Natural killer cell (primary cell): ENCODE measurements around the gene NAGLU. TPM values are rescaled to one million over a fixed set of nuclear protein-coding genes. Genes with fewer than 3 reads are reported as not detected.
A peak's percentile ranks its signal among the peaks of the same experiment; 100 is the strongest.

Source experiments
- ATAC-seq, 3 donors: fragments of 150-1000 bp in 2 of 3; fragments of 200-7000 bp in 1 of 3; cut with Tn5 transposase; 1 replicate in 1 of 3; 2 replicates in 2 of 3; pipeline ENCODE4 v1.10.0; 2021; ENCODE audit warnings: mild to moderate bottlenecking in 2 of 3, moderate library complexity in 2 of 3
- DNase-seq, 2 donors: peaks; one replicate each; pipeline versions ENCODE4 v3.0.0 to v3.0.0-alpha.2; 2013 to 2021; ENCODE audit warnings: mixed read lengths in 1 of 2
- H3K27ac ChIP-seq: one replicate; pipeline ENCODE4 v1.5.1; 2013; ENCODE audit warnings: mild to moderate bottlenecking, low read length
- H3K27me3 ChIP-seq: one replicate; pipeline ENCODE4 v1.6.1; 2013; ENCODE audit warnings: low read length; ENCODE audit not compliant: control insufficient read depth, insufficient read depth
- H3K36me3 ChIP-seq: one replicate; pipeline ENCODE4 v1.6.1; 2013; ENCODE audit warnings: low read length; ENCODE audit not compliant: control insufficient read depth, insufficient read depth
- H3K4me1 ChIP-seq: one replicate; pipeline ENCODE4 v1.6.1; 2013; ENCODE audit warnings: low read length; ENCODE audit not compliant: control insufficient read depth, insufficient read depth
- H3K4me3 ChIP-seq: one replicate; pipeline ENCODE4 v1.5.1; 2013; ENCODE audit warnings: low read length
- H3K9me3 ChIP-seq: one replicate; pipeline ENCODE4 v1.6.1; 2013; ENCODE audit warnings: low read length; ENCODE audit not compliant: control insufficient read depth, insufficient read depth
- H3K27ac Mint-ChIP-seq, 2 donors: one replicate each; pipeline ENCODE4 v1.8.0; 2022; ENCODE audit warnings: mild to moderate bottlenecking in 2 of 2, mixed read lengths in 2 of 2, moderate library complexity in 1 of 2
- H3K27me3 Mint-ChIP-seq, 2 donors: one replicate each; pipeline ENCODE4 v1.8.0; 2022; ENCODE audit warnings: low read depth in 2 of 2, mixed read lengths in 2 of 2
- H3K36me3 Mint-ChIP-seq: one replicate; pipeline ENCODE4 v1.8.0; 2022; ENCODE audit warnings: mixed read lengths
- H3K4me1 Mint-ChIP-seq, 2 donors: one replicate each; pipeline ENCODE4 v1.8.0; 2022; ENCODE audit warnings: mixed read lengths in 2 of 2
- H3K4me3 Mint-ChIP-seq: one replicate; pipeline ENCODE4 v1.8.0; 2022; ENCODE audit warnings: mild to moderate bottlenecking, moderate library complexity, mixed read lengths
- H3K9me3 Mint-ChIP-seq, 2 donors: one replicate each; pipeline ENCODE4 v1.8.0; 2022; ENCODE audit warnings: mixed read lengths in 2 of 2
- CTCF ChIP-seq: fragments of 200-600 bp; IDR thresholded peaks from one replicate; pipeline ENCODE4 v1.8.0; 2022; ENCODE audit warnings: antibody characterized with exemption
- WGBS: methylation state at CpG from one replicate; pipeline ENCODE4 v1.1.7; 2013; ENCODE audit warnings: missing lambda C conversion rate; ENCODE audit not compliant: insufficient coverage; 5-methylcytosine and 5-hydroxymethylcytosine counted together
- intact Hi-C: fragments of 100-400 bp; cut with micrococcal nuclease; formaldehyde crosslinking; loops from one replicate; pipeline ENCODE4 v1.14.2; 2022
- total RNA-seq, 4 donors: library from RNA; stranded (reverse); fragments of 120-200 nt in 1 of 4; gene quantifications; one replicate each; pipeline versions ENCODE4 v1.2.3 to v1.2.4, GENCODE V29; 2013 to 2022

NAGLU gene
- total RNA-seq, 3 donors from 2014 or later (not counting 1 experiment from before 2014, with no cell fraction given): 34.8 to 44.3 (median 36.4) TPM

GRCh38 chr17:42517516-42517915, 18.5 kb upstream of the NAGLU start:
- no peaks in the 10 kb centered on the region for H3K36me3 ChIP-seq
- H3K27me3 ChIP-seq: no peaks in the 10 kb centered on the region
- Mint-ChIP-seq H3K9me3 (no peaks in the 10 kb centered on the region), H3K27ac (no peak overlapping the region), H3K4me1 (peaks cover 5 to 6% of the 10 kb centered on the region in 2 donors), H3K4me3 (no peak overlapping the region), H3K36me3 (no peaks in the 10 kb centered on the region), H3K27me3 (peaks cover 24 to 28% of the 10 kb centered on the region in 2 donors)
- peak; percentile 81 to 95 (median 92) for ATAC-seq
- DNase-seq: peak; percentile 82 to 88
- H3K4me1 ChIP-seq: peaks cover 6% of the 10 kb centered on the region
- no peak overlapping the region for H3K4me3 ChIP-seq
- no peak overlapping the region for H3K27ac ChIP-seq
- 1% methylated on average over 8 of the region's 9 CpGs for WGBS
- TF ChIP-seq CTCF: peak; percentile 96
- intact Hi-C loops: loop anchor here (1.0 to 2.0 kb wide), 3 partner anchors 78 to 195 kb away; no protein-coding TSS in a partner anchor
- no peaks in the 10 kb centered on the region for H3K9me3 ChIP-seq

- 57% methylated on average over 8 of the region's 9 CpGs for WGBS
- no peak overlapping the region for H3K27ac ChIP-seq
- H3K27ac Mint-ChIP-seq: peak overlapping the region in 1 of 2 donors; percentile 47
These were observed 17.8 kb upstream of the NAGLU start for GRCh38 chr17:42518046-42518754.

GRCh38 chr17:42518755-42519545, 17.1 kb upstream of the NAGLU start:
- Histone ChIP-seq H3K9me3 (no peaks in the 10 kb centered on the region), H3K27ac (no peak overlapping the region), H3K27me3 (no peaks in the 10 kb centered on the region), H3K4me3 (no peak overlapping the region), H3K4me1 (peaks cover 6% of the 10 kb centered on the region), H3K36me3 (no peaks in the 10 kb centered on the region)
- Mint-ChIP-seq H3K36me3 (no peaks in the 10 kb centered on the region), H3K9me3 (no peaks in the 10 kb centered on the region), H3K4me1 (peaks cover 6% of the 10 kb centered on the region in 2 donors), H3K4me3 (no peak overlapping the region), H3K27ac (peak overlapping the region in 1 of 2 donors; percentile 47), H3K27me3 (peaks cover 24 to 28% of the 10 kb centered on the region in 2 donors)
- intact Hi-C loops: no loop called here
- ATAC-seq (no peak), DNase-seq (no peak)
- no peak for TF ChIP-seq CTCF
- 56% methylated on average over 6 of the region's 6 CpGs for WGBS

More at GRCh38 chr17:42518046-42518754, 17.8 kb upstream of the NAGLU start:
- H3K4me1 ChIP-seq: peaks cover 6% of the 10 kb centered on the region
- no peaks in the 10 kb centered on the region for H3K9me3 ChIP-seq
- Mint-ChIP-seq H3K27me3 (peaks cover 24 to 31% of the 10 kb centered on the region in 2 donors), H3K9me3 (no peaks in the 10 kb centered on the region), H3K4me3 (no peak overlapping the region), H3K36me3 (no peaks in the 10 kb centered on the region), H3K4me1 (peaks cover 5 to 6% of the 10 kb centered on the region in 2 donors)
- no peak for TF ChIP-seq CTCF
- no peaks in the 10 kb centered on the region for H3K27me3 ChIP-seq
- H3K36me3 ChIP-seq: no peaks in the 10 kb centered on the region
- peak in 1 of 3 donors; percentile 39 for ATAC-seq
- DNase-seq: no peak
- H3K4me3 ChIP-seq: no peak overlapping the region
- intact Hi-C loops: no loop called here
